HL-60 (cell line): Measurements from ENCODE around the gene CHSY3.

Experiments used
- DNase-seq, 2 experiments: peaks; one replicate each; pipeline ENCODE4 v3.0.0-alpha.2; 2010 to 2020; ENCODE audit warnings: low read depth in 1 of 2, low spot score in 1 of 2
- H3K27ac ChIP-seq: fragments of 250-450 bp; sonication (Bioruptor Pico); replicated peaks from 2 replicates; pipeline ENCODE4 v1.5.1; 2020; ENCODE audit warnings: mild to moderate bottlenecking, moderate library complexity
- H3K27me3 ChIP-seq: fragments of 250-450 bp; sonication (Bioruptor Pico); 2 replicates; pipeline ENCODE4 v1.5.1; 2021; ENCODE audit warnings: mild to moderate bottlenecking, moderate library complexity; ENCODE audit not compliant: insufficient read depth, poor library complexity, severe bottlenecking
- H3K4me3 ChIP-seq: replicated peaks from 2 replicates; pipeline ENCODE4 v1.5.1; 2011; ENCODE audit warnings: mild to moderate bottlenecking, control low read depth, low read length; ENCODE audit not compliant: insufficient read depth
- GABPA ChIP-seq: IDR thresholded peaks from 2 replicates; pipeline ENCODE4 v1.6.1; 2012; ENCODE audit warnings: low read depth
- POLR2AphosphoS5 ChIP-seq: IDR thresholded peaks from 2 replicates; pipeline ENCODE4 v1.6.1; 2012; ENCODE audit warnings: low read depth
- SPI1 ChIP-seq: IDR thresholded peaks from 2 replicates; pipeline ENCODE4 v1.6.1; 2012; ENCODE audit warnings: low read depth, mild to moderate bottlenecking, borderline replicate concordance
- TF ChIP-seq, protein P1 (sequence below): IDR thresholded peaks from 2 replicates; pipeline ENCODE4 v1.6.1; 2012; ENCODE audit warnings: low read depth; ENCODE audit not compliant: insufficient replicate concordance
- TF ChIP-seq, protein P2 (sequence below): IDR thresholded peaks from one replicate; pipeline ENCODE4 v1.5.1; 2011; ENCODE audit warnings: low read length, control low read depth, inconsistent platforms; ENCODE audit not compliant: insufficient read depth

The CHSY3 gene

GRCh38 chr5:130112246-130112645, 208.0 kb downstream of the CHSY3 start:
- no peak overlapping the region for H3K27ac ChIP-seq
- DNase-seq: no peak
- no peak overlapping the region for H3K4me3 ChIP-seq
- no peaks in the 10 kb centered on the region for H3K27me3 ChIP-seq
- TF ChIP-seq, protein P1, sequence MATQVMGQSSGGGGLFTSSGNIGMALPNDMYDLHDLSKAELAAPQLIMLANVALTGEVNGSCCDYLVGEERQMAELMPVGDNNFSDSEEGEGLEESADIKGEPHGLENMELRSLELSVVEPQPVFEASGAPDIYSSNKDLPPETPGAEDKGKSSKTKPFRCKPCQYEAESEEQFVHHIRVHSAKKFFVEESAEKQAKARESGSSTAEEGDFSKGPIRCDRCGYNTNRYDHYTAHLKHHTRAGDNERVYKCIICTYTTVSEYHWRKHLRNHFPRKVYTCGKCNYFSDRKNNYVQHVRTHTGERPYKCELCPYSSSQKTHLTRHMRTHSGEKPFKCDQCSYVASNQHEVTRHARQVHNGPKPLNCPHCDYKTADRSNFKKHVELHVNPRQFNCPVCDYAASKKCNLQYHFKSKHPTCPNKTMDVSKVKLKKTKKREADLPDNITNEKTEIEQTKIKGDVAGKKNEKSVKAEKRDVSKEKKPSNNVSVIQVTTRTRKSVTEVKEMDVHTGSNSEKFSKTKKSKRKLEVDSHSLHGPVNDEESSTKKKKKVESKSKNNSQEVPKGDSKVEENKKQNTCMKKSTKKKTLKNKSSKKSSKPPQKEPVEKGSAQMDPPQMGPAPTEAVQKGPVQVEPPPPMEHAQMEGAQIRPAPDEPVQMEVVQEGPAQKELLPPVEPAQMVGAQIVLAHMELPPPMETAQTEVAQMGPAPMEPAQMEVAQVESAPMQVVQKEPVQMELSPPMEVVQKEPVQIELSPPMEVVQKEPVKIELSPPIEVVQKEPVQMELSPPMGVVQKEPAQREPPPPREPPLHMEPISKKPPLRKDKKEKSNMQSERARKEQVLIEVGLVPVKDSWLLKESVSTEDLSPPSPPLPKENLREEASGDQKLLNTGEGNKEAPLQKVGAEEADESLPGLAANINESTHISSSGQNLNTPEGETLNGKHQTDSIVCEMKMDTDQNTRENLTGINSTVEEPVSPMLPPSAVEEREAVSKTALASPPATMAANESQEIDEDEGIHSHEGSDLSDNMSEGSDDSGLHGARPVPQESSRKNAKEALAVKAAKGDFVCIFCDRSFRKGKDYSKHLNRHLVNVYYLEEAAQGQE: no peak

DNA sequence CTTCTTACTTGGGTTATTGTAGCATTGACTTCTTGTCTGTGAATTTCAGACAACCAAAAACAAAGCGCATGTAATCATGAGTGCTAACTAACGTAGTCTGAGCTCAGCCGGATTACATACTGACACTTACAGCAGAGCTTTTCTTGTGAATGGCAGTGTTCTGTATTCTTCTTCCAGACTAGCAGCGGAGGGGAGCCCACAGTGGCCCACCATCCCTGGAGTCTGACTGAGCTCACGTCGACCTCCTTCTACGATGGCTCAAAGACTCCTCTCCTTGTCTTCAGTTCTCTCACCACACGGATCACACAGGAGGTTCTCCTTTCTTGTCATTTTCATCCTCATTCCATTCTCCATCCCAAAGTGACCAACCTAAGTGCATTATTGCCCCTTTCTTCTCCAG, 211.4 kb downstream of the CHSY3 start:
- no peak overlapping the region for H3K4me3 ChIP-seq
- no peak overlapping the region for H3K27ac ChIP-seq
- H3K27me3 ChIP-seq: no peaks in the 10 kb centered on the region
- TF ChIP-seq, protein P1: no peak
- TF ChIP-seq SPI1: no peak
- TF ChIP-seq, protein P2, sequence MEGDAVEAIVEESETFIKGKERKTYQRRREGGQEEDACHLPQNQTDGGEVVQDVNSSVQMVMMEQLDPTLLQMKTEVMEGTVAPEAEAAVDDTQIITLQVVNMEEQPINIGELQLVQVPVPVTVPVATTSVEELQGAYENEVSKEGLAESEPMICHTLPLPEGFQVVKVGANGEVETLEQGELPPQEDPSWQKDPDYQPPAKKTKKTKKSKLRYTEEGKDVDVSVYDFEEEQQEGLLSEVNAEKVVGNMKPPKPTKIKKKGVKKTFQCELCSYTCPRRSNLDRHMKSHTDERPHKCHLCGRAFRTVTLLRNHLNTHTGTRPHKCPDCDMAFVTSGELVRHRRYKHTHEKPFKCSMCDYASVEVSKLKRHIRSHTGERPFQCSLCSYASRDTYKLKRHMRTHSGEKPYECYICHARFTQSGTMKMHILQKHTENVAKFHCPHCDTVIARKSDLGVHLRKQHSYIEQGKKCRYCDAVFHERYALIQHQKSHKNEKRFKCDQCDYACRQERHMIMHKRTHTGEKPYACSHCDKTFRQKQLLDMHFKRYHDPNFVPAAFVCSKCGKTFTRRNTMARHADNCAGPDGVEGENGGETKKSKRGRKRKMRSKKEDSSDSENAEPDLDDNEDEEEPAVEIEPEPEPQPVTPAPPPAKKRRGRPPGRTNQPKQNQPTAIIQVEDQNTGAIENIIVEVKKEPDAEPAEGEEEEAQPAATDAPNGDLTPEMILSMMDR: no peak
- no peak for TF ChIP-seq POLR2AphosphoS5
- TF ChIP-seq GABPA: no peak
- DNase-seq: no peak

DNA sequence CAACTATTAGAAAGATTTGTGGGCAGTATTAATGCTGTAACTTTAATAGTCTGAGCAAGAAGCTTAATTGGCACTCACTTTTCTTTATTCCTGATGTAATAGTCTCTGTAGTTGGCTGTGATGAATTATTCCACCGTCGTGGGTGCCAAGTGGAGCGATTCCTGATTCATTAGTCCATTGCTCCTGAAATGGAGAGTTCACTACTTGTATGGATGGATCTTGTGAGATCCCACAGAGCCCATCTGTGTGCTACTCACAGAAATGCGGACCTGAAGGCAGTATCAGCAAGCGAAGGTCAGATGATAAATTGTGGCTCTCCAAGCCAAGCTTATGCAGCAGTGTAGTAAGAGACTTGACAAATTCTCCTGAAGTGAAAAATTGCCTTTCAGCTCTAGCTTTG, 212.2 kb downstream of the CHSY3 start:
- no peak overlapping the region for H3K4me3 ChIP-seq
- TF ChIP-seq, protein P1: no peak
- no peak for TF ChIP-seq POLR2AphosphoS5
- TF ChIP-seq SPI1: no peak
- no peaks in the 10 kb centered on the region for H3K27me3 ChIP-seq
- DNase-seq: no peak
- H3K27ac ChIP-seq: no peak overlapping the region

DNA sequence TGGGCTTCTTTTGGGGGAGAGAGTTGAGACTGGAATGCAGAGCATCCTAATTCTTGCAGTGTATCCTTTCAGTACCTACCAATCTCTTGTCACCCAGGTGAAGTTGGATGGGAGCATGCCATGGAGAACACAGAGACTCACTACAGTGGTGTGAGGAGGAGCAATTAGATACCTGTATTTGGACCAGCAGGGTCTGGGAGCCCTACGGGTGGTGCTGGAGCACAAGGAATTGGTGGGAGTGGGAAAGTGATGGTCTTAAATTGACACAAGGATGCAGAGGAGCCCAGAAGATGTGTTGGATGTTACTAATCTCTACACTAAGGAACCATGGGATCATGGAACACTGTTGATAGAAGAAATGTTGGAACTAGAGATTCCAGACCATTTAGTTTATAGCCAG, 212.7 kb downstream of the CHSY3 start:
- DNase-seq: no peak
- Histone ChIP-seq H3K27me3 (no peaks in the 10 kb centered on the region), H3K27ac (no peak overlapping the region), H3K4me3 (no peak overlapping the region)
- TF ChIP-seq, protein P1: no peak
- TF ChIP-seq SPI1: no peak
- no peak for TF ChIP-seq GABPA
- TF ChIP-seq, protein P2: no peak
- TF ChIP-seq POLR2AphosphoS5: no peak
